HG03039 (cell line): ENCODE data around the gene ZNF808.
"Not testable (repeated sequence)": the region's sequence is repeated elsewhere in the genome, so short reads cannot be mapped to it uniquely, and the experiment has no call there.

Experiments used
- ATAC-seq: cut with Tn5 transposase; IDR thresholded peaks from one replicate; pipeline ENCODE4 v1.9.1; 2021; ENCODE audit warnings: mild to moderate bottlenecking, moderate library complexity; ENCODE audit not compliant: unreplicated experiment

The ZNF808 gene

DNA sequence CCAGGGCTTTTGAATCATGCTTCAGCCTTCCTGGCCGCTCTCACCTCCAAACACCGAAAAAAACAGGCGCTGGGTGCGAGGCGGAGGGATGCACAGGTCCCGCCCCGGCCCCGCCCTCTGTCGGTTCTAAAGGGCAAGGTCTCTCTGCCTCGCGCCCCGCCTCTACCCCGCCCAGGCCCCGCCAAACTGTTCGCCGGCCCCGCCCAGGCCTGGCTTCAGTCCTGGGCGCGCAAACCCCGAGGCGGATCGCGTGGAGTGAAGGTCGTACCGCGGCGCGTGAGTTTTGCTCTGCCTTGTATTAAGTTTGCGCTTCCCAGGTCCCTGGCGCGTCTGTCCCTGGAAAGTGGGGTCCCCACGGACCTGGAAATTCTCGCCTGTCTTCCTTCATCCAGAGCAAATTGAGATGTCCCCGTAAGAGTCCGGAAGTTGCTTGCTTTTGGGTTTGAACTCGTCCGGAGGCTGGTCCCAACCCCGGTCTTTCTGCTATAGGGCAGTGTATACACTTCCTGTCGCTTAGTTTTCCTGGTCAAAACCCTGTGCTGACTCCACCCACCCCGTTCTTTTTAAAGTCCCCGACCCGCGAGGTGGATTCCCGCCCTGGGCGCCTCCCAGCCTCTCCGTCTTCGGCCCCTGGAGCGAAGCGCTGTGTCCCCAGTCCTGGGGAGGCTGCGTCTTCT lies 8.4 kb downstream of the ZNF808 start:
- peak; percentile 76 for ATAC-seq

DNA sequence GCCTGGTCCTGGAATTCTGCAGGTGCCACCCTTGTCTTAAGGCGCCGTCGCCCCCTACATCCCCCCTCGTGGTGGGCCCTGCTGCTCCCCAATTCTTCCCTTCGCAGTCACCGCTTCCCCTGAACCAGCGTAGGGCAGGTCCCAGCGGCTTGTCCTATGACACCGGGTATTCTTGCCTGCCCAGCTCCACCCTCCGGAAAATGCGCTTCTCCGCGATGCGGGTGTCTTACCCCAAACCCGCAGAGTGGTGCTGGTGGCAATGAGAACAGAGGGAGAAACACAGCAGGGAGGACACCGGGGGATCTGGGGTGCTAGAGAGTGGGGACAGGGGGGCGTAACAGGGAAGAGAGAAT lies 9.0 kb downstream of the ZNF808 start:
- no peak for ATAC-seq

GRCh38 chr19:52538815-52539214 lies 11.3 kb downstream of the ZNF808 start:
- not testable (repeated sequence) for ATAC-seq

DNA sequence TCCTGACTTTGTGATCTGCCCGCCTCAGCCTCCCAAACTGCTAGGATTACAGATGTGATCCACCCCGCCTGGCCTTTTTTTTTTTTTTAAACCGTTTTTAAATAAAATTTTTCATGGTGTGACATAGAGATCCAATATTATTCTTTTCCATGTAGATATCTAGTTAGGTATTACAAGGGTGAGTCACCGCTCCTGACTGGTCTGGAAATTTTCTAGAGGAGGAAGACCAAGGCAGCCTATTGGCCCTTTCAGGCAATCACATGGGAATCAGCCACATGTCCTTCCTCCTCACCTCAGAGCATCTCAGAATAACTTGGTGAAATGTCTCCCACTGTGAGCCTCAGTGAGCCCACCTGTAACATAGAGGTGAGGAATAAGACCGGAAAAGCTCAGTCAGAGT lies 13.7 kb downstream of the ZNF808 start:
- ATAC-seq: not testable (repeated sequence)

GRCh38 chr19:52541608-52542007 lies 14.1 kb downstream of the ZNF808 start:
- no peak for ATAC-seq

DNA sequence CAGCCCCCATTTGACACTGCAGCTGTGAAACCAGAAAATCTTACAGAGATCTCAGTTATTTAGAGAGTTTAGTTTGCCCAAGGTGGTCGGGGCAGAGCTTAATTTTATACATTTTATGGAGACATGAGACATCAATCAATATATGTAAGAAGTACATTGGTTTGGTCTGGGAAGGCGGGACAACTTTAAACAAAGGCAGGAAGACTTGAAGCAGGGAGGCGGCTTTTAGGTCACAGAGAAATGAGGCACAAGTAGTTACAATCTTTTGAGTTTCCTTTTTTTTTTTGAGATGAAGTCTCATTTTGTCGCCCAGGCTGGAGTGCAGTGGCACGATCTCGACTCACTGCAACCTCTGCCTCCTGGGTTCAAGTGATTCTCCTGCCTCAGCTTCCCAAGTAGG lies 15.1 kb downstream of the ZNF808 start:
- not testable (repeated sequence) for ATAC-seq

GRCh38 chr19:52542984-52543664 lies 15.7 kb downstream of the ZNF808 start:
- ATAC-seq: no peak

- ATAC-seq: no peak
Observed at GRCh38 chr19:52554216-52554971, 26.9 kb downstream of the ZNF808 start.

DNA sequence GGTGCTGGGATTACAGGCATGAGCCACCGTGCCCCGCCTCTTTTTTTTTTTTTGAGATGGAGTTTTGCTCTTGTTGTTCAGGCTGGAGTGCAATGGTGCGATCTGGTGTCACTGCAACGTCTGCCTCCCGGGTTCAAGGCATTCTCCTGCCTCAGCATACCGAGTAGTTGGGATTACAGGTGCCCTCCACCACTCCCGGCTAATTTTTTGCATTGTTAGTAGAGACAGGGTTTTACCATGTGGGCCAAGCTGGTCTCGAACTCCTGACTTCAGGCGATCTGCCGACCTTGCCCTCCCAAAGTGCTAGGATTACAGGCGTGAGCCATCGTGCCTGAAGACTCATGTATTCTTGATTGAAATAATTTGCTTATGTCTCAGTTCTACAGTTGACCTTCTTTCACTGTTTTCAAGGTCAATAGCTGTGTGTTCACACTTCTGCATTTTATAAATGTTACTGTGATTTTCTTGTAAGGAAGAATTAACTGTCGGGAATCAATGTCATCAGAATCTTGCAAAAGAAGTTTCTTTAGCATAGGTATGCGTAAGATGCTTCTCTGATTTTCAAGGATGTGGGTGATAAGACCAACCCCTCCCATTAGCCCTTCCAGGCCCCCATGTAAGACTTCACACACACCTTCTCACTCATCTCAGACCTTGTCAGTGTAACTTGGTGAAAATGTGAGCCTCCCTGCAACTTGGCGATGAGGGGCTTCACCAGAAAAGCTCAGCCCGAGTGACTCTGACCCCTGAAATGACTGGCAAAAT lies 29.9 kb downstream of the ZNF808 start:
- ATAC-seq: no peak

GRCh38 chr19:52558732-52559445 lies 31.4 kb downstream of the ZNF808 start:
- not testable (repeated sequence) for ATAC-seq

- not testable (repeated sequence) for ATAC-seq
Observed at GRCh38 chr19:52561611-52562010, 34.1 kb downstream of the ZNF808 start.

DNA sequence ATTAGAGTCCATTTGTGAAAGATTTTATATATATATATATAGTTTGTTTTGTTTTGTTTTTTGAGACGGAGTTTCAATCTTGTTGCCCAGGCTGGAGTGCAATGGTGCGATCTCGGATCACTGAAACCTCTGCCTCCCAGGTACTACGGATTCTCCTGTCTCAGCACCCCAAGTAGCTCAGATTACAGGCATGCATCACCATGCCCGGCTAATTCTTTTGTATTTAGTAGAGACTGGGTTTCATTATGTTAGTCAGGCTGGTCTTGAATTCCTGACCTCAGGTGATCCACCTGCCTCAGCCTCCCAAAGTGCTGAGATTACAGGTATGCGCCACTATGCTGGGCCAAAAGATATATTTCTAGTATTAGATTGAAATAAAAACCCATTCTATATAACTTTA lies 38.7 kb downstream of the ZNF808 start:
- ATAC-seq: no peak

GRCh38 chr19:52566588-52566987 lies 39.1 kb downstream of the ZNF808 start:
- no peak for ATAC-seq

- ATAC-seq: no peak
Observed at GRCh38 chr19:52567921-52568320, 40.5 kb downstream of the ZNF808 start.

- ATAC-seq: not testable (repeated sequence)
Observed at GRCh38 chr19:52569638-52569999, 42.2 kb downstream of the ZNF808 start.

DNA sequence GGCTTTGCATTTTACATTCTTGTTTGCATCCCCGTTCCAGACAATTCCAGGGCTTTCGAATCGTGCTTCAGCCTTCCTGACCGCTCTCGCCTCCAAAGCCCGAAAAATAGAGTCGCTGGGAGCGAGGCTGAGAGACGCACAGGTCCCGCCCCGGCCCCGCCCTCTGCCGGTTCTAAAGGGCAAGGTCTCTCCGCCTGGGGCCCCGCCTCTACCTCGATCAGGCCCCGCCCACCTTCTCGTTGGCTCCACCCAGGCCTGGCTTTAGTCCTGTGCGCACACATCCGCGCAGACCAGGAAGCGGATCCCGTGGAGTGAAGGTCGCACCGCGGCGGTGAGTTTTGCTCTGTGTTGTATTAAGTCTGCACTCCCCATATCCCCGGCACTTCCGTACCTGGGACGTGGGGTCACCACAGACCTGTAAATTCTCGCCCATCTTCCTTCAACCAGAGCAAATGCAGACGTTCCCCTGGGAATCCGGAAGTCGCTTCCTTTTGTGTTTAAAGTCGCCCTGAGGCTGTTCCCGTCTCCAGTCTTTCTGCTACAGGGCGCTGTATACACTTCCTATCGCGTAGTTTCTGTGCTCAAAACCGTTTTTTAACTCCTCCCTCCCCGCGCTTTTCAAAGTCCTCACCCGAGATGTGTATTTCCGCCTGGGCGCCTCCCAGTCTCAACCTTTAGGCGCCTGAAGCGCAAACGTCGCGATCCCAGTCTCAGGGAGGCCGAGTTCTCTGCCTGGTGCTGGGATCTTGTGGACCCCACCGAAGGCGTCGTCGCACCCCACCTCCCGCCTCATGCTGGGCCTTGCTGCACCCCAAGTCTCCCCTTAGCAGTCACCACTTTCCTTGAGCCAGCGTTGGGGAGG lies 42.8 kb downstream of the ZNF808 start, which contains the start of gene ZNF701:
ZNF701 (plus strand) TSS at position 288 of the 862 bp plus-strand sequence. CDS start 3,861 bp downstream, outside the sequence.
- peak; percentile 94 for ATAC-seq

DNA sequence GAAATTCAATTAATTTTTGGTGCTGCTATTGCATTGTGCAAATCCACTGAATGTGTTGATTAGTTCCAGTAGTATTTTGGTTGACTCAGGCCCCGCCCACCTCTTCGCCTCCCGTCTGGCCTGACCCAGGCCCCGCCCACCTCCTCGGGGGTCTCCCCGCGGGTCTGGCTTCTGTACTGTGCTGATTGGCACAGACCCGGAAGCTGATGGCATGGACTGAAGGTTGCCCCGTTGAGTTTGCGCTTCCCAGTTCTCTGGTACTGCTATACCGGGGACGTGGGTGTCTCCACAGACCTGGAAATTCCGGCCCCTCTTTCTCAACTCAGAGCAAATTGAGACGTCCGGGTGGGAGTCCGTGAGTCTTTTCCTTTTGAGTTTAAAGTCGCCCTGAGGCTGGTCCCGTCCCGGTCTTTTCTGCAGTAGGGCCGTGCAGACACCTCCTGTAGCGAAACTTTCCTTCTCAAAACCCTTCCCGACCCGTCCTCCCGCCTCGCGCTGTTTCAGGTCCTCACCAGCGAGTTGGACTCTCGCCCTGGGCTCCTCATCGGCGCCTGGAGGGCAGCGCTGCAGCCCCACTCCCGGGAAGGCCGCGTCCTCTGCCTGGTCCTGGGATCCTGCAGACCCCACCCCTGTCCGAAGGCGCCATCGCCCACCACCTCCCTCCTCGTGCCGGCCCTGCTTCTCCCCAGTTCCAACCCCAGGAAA lies 57.4 kb downstream of the ZNF808 start:
- ATAC-seq: no peak

GRCh38 chr19:52585604-52586003 lies 58.1 kb downstream of the ZNF808 start:
- ATAC-seq: no peak

DNA sequence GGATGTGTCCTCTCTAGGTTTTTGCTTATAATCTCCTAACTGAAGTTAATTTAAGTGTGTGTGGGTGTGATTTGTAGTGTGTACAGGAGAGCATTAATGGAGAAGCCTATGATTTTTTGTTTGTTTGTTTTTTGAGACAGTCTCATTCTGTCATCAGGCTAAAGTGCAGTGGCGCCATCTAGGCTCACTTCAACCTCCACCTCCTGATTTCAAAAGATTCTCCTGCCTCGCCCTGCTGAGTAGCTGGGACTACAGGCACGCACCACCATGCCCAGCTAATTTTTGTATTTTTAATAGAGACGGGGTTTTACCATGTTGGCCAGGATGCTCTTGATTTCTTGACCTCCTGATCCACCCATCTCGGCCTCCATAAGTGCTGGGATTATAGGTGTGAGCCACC lies 63.3 kb downstream of the ZNF808 start:
- no peak for ATAC-seq
